Measurements from ENCODE around the gene KAZN. TPM values are rescaled to one million over a fixed set of nuclear protein-coding genes. Genes with fewer than 3 reads are reported as not detected.

KAZN gene
- total and polyA plus RNA-seq, 4 donors = 7.6 to 18.8 (median 11.2) TPM

- Histone ChIP-seq H3K9me3 (ENCODE audit: control insufficient read depth in 4 of 4, insufficient read depth in 3 of 4, low read length in 3 of 4) (peaks cover 0 to 3% (median 0%) of the 10 kb centered on the region in 4 donors), H3K9ac (ENCODE audit: insufficient read depth in 1 of 2, low read length in 2 of 2) (no peak overlapping the region), H3K4me1 (ENCODE audit: control insufficient read depth in 5 of 5, insufficient read depth in 5 of 5, low read length in 5 of 5) (peaks cover 0 to 13% (median 0%) of the 10 kb centered on the region in 5 donors), H3K27me3 (ENCODE audit: control insufficient read depth in 3 of 3, insufficient read depth in 3 of 3, low read length in 2 of 3) (no peaks in the 10 kb centered on the region), H3K27ac (ENCODE audit: low read depth in 1 of 2, low read length in 1 of 2) (no peak overlapping the region), H3K4me3 (no peak overlapping the region), H3K36me3 (ENCODE audit: control insufficient read depth in 4 of 4, insufficient read depth in 4 of 4, low read length in 4 of 4) (no peaks in the 10 kb centered on the region)
- peak in 1 of 3 donors; percentile 22 for DNase-seq
- 68 to 72% methylated on average over 9 of the region's 9 CpGs for WGBS, 2 donors
- no peak for ATAC-seq (ENCODE audit: insufficient read depth, low FRiP score)
- no peak for TF ChIP-seq CTCF (IDR thresholded peaks at IDR 0.05; ENCODE audit: control extremely low read depth, extremely low read depth)
Measured at GRCh38 chr1:14881775-14882672, 283.5 kb downstream of the KAZN start.

DNA sequence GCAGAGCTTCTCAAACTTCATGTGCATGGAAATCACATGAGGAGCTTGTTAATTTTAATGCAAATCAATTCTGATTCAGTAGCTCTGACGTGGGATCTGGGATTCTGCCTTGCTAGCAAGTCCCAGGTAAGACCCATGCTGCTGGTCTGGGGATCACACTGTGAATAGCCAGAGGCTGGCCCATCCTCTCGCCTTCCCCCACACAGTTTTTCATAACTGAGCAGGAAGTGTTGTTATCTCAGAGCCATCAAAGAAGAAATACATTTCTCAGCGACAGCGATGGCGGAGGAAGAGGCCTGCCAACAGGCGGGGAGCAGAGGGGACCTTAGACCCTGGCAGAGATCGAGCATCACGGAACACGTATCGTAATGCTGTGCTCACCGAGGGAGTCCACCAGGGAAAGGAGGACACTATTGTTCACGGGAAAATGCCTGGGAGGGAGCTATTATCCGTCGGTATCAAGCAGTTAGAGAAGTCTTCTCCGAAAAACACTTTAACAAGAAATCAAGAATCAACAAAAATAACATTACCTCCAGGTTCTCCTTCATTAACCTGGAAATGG is 286.2 kb downstream of the KAZN start:
- H3K4me3 ChIP-seq = no peak overlapping the region
- 50 to 63% methylated on average over 15 of the region's 15 CpGs for WGBS, 2 donors
- no peaks in the 10 kb centered on the region for H3K27me3 ChIP-seq (ENCODE audit: control insufficient read depth in 3 of 3, insufficient read depth in 3 of 3, low read length in 2 of 3)
- H3K4me1 ChIP-seq (ENCODE audit: control insufficient read depth in 5 of 5, insufficient read depth in 5 of 5, low read length in 5 of 5) = peaks cover 0 to 20% (median 0%) of the 10 kb centered on the region in 5 donors
- H3K36me3 ChIP-seq (ENCODE audit: control insufficient read depth in 4 of 4, insufficient read depth in 4 of 4, low read length in 4 of 4) = no peaks in the 10 kb centered on the region
- peak; percentile 48 to 72 (median 49) for DNase-seq
- ATAC-seq (ENCODE audit: insufficient read depth, low FRiP score) = no peak
- TF ChIP-seq CTCF (IDR thresholded peaks at IDR 0.05; ENCODE audit: control extremely low read depth, extremely low read depth) = no peak
- peaks cover 0 to 3% (median 0%) of the 10 kb centered on the region in 4 donors for H3K9me3 ChIP-seq (ENCODE audit: control insufficient read depth in 4 of 4, insufficient read depth in 3 of 4, low read length in 3 of 4)
- H3K27ac ChIP-seq (ENCODE audit: low read depth in 1 of 2, low read length in 1 of 2) = no peak overlapping the region
- no peak overlapping the region for H3K9ac ChIP-seq (ENCODE audit: insufficient read depth in 1 of 2, low read length in 2 of 2)

DNA sequence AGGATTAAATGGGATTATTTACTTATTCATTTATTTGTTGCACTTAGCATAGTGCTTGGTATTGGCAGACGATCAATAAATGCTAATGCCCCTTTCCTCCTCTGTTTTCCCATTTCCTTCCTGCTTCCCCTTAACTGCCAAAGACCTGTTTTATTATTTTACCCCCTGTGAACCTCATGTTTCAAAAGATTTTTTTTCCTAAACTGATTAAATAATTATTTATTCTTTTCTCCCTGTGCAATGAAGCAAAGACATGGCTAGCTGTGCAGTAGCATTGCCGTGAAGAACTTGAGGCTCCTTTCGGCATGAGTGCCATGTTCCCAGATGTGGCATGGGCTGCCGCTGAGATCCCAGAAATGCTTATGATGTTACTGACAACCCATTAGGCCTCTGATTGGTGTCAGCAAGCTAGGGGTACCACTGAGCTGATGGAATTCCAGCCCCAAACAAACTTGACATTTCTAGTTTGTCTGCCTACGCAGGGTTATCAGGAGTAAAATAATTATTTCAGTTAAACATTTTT is 288.6 kb downstream of the KAZN start:
- ATAC-seq (ENCODE audit: insufficient read depth, low FRiP score) = no peak
- H3K9me3 ChIP-seq (ENCODE audit: control insufficient read depth in 4 of 4, insufficient read depth in 3 of 4, low read length in 3 of 4) = no peaks in the 10 kb centered on the region
- peaks cover 0 to 21% (median 0%) of the 10 kb centered on the region in 5 donors for H3K4me1 ChIP-seq (ENCODE audit: control insufficient read depth in 5 of 5, insufficient read depth in 5 of 5, low read length in 5 of 5)
- TF ChIP-seq CTCF (IDR thresholded peaks at IDR 0.05; ENCODE audit: control extremely low read depth, extremely low read depth) = no peak
- H3K4me3 ChIP-seq = no peak overlapping the region
- DNase-seq = no peak
- no peak overlapping the region for H3K9ac ChIP-seq (ENCODE audit: insufficient read depth in 1 of 2, low read length in 2 of 2)
- H3K27me3 ChIP-seq (ENCODE audit: control insufficient read depth in 3 of 3, insufficient read depth in 3 of 3, low read length in 2 of 3) = no peaks in the 10 kb centered on the region
- 88 to 93% methylated on average over 5 of the region's 5 CpGs for WGBS, 2 donors
- H3K36me3 ChIP-seq (ENCODE audit: control insufficient read depth in 4 of 4, insufficient read depth in 4 of 4, low read length in 4 of 4) = no peaks in the 10 kb centered on the region
- no peak overlapping the region for H3K27ac ChIP-seq (ENCODE audit: low read depth in 1 of 2, low read length in 1 of 2)

Measured in lung (tissue), 12 donors.